ENCODE measurements around the gene ATP5IF1.

DNA sequence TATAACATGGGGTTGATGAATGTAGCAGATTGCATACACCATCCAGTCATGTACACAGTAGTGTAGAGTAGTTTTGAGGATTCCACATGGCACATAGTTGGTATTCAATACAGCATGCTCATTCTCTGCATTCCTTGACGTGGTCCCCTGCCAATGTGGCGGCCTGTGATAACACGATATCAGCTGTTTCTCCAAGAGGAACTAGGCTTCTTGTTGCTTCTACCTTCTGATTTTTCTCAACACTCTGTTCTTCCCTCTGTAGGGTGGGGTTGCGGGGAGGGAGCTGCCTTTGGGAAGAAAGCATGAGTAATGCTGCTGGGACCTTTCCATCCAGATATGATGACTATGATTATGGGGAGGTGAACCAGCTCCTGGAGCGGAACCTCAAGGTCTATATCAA lies 42.8 kb downstream of the ATP5IF1 start:
- no peak for TF ChIP-seq POLR2AphosphoS5 (IDR thresholded peaks at IDR 0.05)
- TF ChIP-seq, protein P1, sequence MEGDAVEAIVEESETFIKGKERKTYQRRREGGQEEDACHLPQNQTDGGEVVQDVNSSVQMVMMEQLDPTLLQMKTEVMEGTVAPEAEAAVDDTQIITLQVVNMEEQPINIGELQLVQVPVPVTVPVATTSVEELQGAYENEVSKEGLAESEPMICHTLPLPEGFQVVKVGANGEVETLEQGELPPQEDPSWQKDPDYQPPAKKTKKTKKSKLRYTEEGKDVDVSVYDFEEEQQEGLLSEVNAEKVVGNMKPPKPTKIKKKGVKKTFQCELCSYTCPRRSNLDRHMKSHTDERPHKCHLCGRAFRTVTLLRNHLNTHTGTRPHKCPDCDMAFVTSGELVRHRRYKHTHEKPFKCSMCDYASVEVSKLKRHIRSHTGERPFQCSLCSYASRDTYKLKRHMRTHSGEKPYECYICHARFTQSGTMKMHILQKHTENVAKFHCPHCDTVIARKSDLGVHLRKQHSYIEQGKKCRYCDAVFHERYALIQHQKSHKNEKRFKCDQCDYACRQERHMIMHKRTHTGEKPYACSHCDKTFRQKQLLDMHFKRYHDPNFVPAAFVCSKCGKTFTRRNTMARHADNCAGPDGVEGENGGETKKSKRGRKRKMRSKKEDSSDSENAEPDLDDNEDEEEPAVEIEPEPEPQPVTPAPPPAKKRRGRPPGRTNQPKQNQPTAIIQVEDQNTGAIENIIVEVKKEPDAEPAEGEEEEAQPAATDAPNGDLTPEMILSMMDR (IDR thresholded peaks at IDR 0.05): no peak
